GM12878 (cell line): Measurements from ENCODE around the gene NSDHL. TPM values are rescaled to one million over a fixed set of nuclear protein-coding genes. Genes with fewer than 3 reads are reported as not detected.

Experiments
- ATAC-seq: fragments of 200-7000 bp; cut with Tn5 transposase; 3 replicates; pipeline ENCODE4 v1.9.1; 2020; ENCODE audit warnings: mild to moderate bottlenecking, moderate library complexity
- BruUV-seq: library from RNA; stranded (reverse); fragments of 400-500 nt; replicated peaks from 2 replicates; lab custom pipeline; 2021; lab: Mats Ljungman, UMichigan
- CTCF ChIA-PET: fragments of 300-600 bp; sonication (Branson Sonifier 250); formaldehyde crosslinking; extraction: SDS; loops from one replicate; lab custom pipeline; 2021; ENCODE audit warnings: inconsistent platforms; lab: Yijun Ruan, JAX
- POLR2A ChIA-PET: fragments of 350-600 bp; formaldehyde crosslinking; extraction: SDS; loops from one replicate; lab custom pipeline; 2021; ENCODE audit warnings: inconsistent platforms; lab: Charles Lee
- RAD21 ChIA-PET: fragments of 300-600 bp; sonication (Branson Sonifier 250); formaldehyde crosslinking; loops from one replicate; lab custom pipeline; 2023; ENCODE audit warnings: antibody characterized with exemption; ENCODE audit not compliant: unreplicated experiment; lab: Charles Lee
- SMC1A ChIA-PET: fragments of 300-600 bp; sonication (Branson Sonifier 250); formaldehyde crosslinking; loops from one replicate; lab custom pipeline; 2023; ENCODE audit not compliant: unreplicated experiment, uncharacterized antibody; lab: Charles Lee
- DNase-seq: peaks from one replicate; pipeline ENCODE4 v3.0.0-alpha.2; 2011; ENCODE audit warnings: low read depth, low spot score
- FAIRE-seq: peaks from 3 replicates; lab custom pipeline; 2011; peaks lifted over from hg19 to GRCh38; lab: Jason Lieb, UNC
- H2AFZ ChIP-seq: 2 replicates; pipeline ENCODE4 v1.6.0; 2011; ENCODE audit warnings: low read depth, low read length, control low read depth; ENCODE audit not compliant: control insufficient read depth
- H3K27ac ChIP-seq: 2 replicates; pipeline ENCODE4 v1.5.1; 2011; ENCODE audit warnings: control low read depth; ENCODE audit not compliant: control insufficient read depth, insufficient read depth
- H3K27me3 ChIP-seq, 2 experiments: replicated peaks in 1 of 2; 2 replicates each; pipeline versions ENCODE4 v1.6.0 to v1.6.1; 2011; ENCODE audit warnings: low read length in 1 of 2; ENCODE audit not compliant: control insufficient read depth in 2 of 2, insufficient read depth in 2 of 2
- H3K36me3 ChIP-seq, 2 experiments: 2 replicates each; pipeline ENCODE4 v1.5.1; 2011; ENCODE audit warnings: low read length in 1 of 2; ENCODE audit not compliant: control insufficient read depth in 2 of 2, insufficient read depth in 2 of 2
- H3K4me1 ChIP-seq: 2 replicates; pipeline ENCODE4 v1.6.1; 2011; ENCODE audit warnings: mild to moderate bottlenecking, low read length, moderate library complexity, mixed read lengths; ENCODE audit not compliant: control insufficient read depth, insufficient read depth
- H3K4me2 ChIP-seq: 2 replicates; pipeline ENCODE4 v1.6.0; 2011; ENCODE audit warnings: control low read depth; ENCODE audit not compliant: control insufficient read depth, insufficient read depth
- H3K4me3 ChIP-seq: fragments of 200-600 bp; sonication (generic); 2 replicates; pipeline ENCODE4 v1.5.1; 2016
- H3K79me2 ChIP-seq: 2 replicates; pipeline ENCODE4 v1.6.0; 2011; ENCODE audit warnings: low read length; ENCODE audit not compliant: control insufficient read depth, insufficient read depth
- H3K9ac ChIP-seq: 2 replicates; pipeline ENCODE4 v1.8.0; 2011; ENCODE audit warnings: low read length, control low read depth, mixed read lengths; ENCODE audit not compliant: control insufficient read depth, insufficient read depth
- H3K9me3 ChIP-seq: replicated peaks from 3 replicates; pipeline ENCODE4 v1.5.1; 2011; ENCODE audit warnings: mild to moderate bottlenecking, low read length; ENCODE audit not compliant: control insufficient read depth, insufficient read depth
- H4K20me1 ChIP-seq: 2 replicates; pipeline ENCODE4 v1.6.0; 2011; ENCODE audit not compliant: control insufficient read depth, insufficient read depth
- BMI1 ChIP-seq: fragments of 450-650 bp; IDR thresholded peaks from 2 replicates; pipeline ENCODE4 v1.6.1; 2016; ENCODE audit warnings: mild to moderate bottlenecking, moderate library complexity, borderline replicate concordance
- ESRRA ChIP-seq: IDR thresholded peaks from 2 replicates; pipeline ENCODE4 v1.6.1; 2012; ENCODE audit warnings: mild to moderate bottlenecking, low read length, improper control_type of control experiment
- HCFC1 ChIP-seq: fragments of 150-350 bp; IDR thresholded peaks from 2 replicates; pipeline ENCODE4 v1.6.1; 2014; ENCODE audit warnings: low read length
- SREBF1 ChIP-seq: IDR thresholded peaks from 2 replicates; pipeline ENCODE4 v1.6.1; 2012; ENCODE audit warnings: mild to moderate bottlenecking, low read length
- TARDBP ChIP-seq: IDR thresholded peaks from 2 replicates; pipeline ENCODE4 v1.6.1; 2016; ENCODE audit warnings: borderline replicate concordance
- WGBS: methylation state at CpG from one replicate; pipeline ENCODE4 v1.1.6; 2016; ENCODE audit warnings: low lambda C conversion rate; ENCODE audit not compliant: insufficient replicate concordance, insufficient coverage; ENCODE audit errors: missing lambda C conversion rate; 5-methylcytosine and 5-hydroxymethylcytosine counted together
- in situ Hi-C: fragments of 300-500 bp; cut with MboI; formaldehyde crosslinking; loops from 9 replicates; pipeline ENCODE4 v1.14.3; 2018; ENCODE audit warnings: mixed read lengths
- intact Hi-C: fragments of 100-400 bp; cut with micrococcal nuclease; formaldehyde crosslinking; loops from one replicate; pipeline ENCODE4 v1.14.2; 2022; ENCODE audit not compliant: unreplicated experiment
- polyA plus RNA-seq, 11 experiments: library from polyadenylated mRNA; depleted of rRNA in 4 of 11; unstranded in 6 of 11; stranded (reverse) in 5 of 11; fragments of >200 nt; fragmentation: Nextera tagmentation in 4 of 11; fragmentation: Illumina TruSeq in 1 of 11; extraction: Ambion mirVana in 4 of 11; extraction: Trizol in 1 of 11; gene quantifications; 1 replicate in 1 of 11; 2 replicates in 10 of 11; pipeline versions ENCODE4 v1.2.1 to v1.2.3, GENCODE V29; 2011 to 2016; ENCODE audit warnings: inconsistent platforms in 2 of 11, missing spikeins in 2 of 11, low read depth in 1 of 11
- total RNA-seq, 4 experiments: library from RNA; depleted of rRNA in 3 of 4; stranded (reverse); fragments of >200 nt in 3 of 4; fragmentation: Illumina TruSeq in 1 of 4; extraction: Trizol in 1 of 4; gene quantifications; 2 replicates each; pipeline versions ENCODE4 v1.2.1 to v1.2.3, GENCODE V29; 2013 to 2021
- TF ChIP-seq, protein P1 (sequence below): fragments of 150-350 bp; IDR thresholded peaks from 2 replicates; pipeline ENCODE4 v1.6.1; 2016; ENCODE audit warnings: low read depth, low read length

Gene NSDHL
- total and polyA plus RNA-seq, 10 of the 15 experiments (the other 5 are each of a cell fraction or from before 2014, with no cell fraction given): 16.9 to 37.1 (median 26.9) TPM

DNA sequence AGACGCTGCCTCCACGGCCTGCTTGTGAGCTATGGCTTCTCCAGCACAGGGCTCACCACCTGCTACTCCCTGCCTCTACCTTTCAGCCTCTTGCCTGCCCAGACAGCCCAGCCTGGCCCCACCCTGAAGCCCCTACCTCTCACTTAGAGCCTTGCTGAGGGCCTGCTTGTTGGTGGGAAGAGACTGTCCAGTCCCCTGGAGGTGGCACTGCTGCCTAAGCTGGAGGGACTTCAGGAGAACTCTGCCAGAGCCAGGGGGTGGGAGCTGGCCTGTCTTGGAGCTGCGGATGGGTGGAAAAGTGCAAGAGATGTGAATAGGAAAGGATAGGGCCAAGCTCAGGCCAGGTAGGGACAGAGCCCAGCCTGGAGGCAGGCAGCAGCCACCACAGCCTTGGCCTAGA is 64.3 kb downstream of the NSDHL start:
- H3K4me1 ChIP-seq: no peaks in the 10 kb centered on the region
- H3K79me2 ChIP-seq: no peaks in the 10 kb centered on the region
- no peak overlapping the region for H3K9ac ChIP-seq
- ATAC-seq (no peak), DNase-seq (no peak), FAIRE-seq (no peak)
- intact Hi-C loops: no loop called here
- no peak overlapping the region for H3K4me3 ChIP-seq
- H3K4me2 ChIP-seq: no peak overlapping the region
- no peaks in the 10 kb centered on the region for H3K36me3 ChIP-seq
- no peaks in the 10 kb centered on the region for H3K9me3 ChIP-seq
- ChIA-PET POLR2A (no interaction called here), CTCF (interaction anchor here (0.5 to 1.0 kb wide), 2 partner anchors 11 to 100 kb away, joined by 3 to 5 read pairs; no protein-coding TSS in a partner anchor), RAD21 (no interaction called here), SMC1A (no interaction called here)
- TF ChIP-seq TARDBP (no peak), ESRRA (no peak), BMI1 (no peak), SREBF1 (no peak), HCFC1 (no peak)
- TF ChIP-seq, protein P1, sequence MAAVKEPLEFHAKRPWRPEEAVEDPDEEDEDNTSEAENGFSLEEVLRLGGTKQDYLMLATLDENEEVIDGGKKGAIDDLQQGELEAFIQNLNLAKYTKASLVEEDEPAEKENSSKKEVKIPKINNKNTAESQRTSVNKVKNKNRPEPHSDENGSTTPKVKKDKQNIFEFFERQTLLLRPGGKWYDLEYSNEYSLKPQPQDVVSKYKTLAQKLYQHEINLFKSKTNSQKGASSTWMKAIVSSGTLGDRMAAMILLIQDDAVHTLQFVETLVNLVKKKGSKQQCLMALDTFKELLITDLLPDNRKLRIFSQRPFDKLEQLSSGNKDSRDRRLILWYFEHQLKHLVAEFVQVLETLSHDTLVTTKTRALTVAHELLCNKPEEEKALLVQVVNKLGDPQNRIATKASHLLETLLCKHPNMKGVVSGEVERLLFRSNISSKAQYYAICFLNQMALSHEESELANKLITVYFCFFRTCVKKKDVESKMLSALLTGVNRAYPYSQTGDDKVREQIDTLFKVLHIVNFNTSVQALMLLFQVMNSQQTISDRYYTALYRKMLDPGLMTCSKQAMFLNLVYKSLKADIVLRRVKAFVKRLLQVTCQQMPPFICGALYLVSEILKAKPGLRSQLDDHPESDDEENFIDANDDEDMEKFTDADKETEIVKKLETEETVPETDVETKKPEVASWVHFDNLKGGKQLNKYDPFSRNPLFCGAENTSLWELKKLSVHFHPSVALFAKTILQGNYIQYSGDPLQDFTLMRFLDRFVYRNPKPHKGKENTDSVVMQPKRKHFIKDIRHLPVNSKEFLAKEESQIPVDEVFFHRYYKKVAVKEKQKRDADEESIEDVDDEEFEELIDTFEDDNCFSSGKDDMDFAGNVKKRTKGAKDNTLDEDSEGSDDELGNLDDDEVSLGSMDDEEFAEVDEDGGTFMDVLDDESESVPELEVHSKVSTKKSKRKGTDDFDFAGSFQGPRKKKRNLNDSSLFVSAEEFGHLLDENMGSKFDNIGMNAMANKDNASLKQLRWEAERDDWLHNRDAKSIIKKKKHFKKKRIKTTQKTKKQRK: no peak
- no peak overlapping the region for H3K27ac ChIP-seq
- in situ Hi-C loops: no loop called here
- no peaks in the 10 kb centered on the region for H4K20me1 ChIP-seq
- no peak overlapping the region for H2AFZ ChIP-seq
- H3K27me3 ChIP-seq: no peaks in the 10 kb centered on the region; a peak in 1 of 4 replicates
- BruUV-seq: no TSS peak
- WGBS: 37% methylated on average over 3 of the region's 3 CpGs
